HG03460 (cell line): ENCODE measurements around the gene CD74.
"Not testable (repeated sequence)": the region's sequence is repeated elsewhere in the genome, so short reads cannot be mapped to it uniquely, and the experiment has no call there.

Experiments
- ATAC-seq: cut with Tn5 transposase; IDR thresholded peaks from one replicate; pipeline ENCODE4 v1.9.1; 2021; ENCODE audit not compliant: unreplicated experiment

CD74 gene

GRCh38 chr5:150412319-150413175 lies at the start of gene CD74:
TSS of gene CD74 (minus strand) at chr5:150412910. CDS start at chr5:150412749, 161 bp downstream.
- ATAC-seq: peak; percentile 77

GRCh38 chr5:150461231-150461630 lies 48.5 kb upstream of the CD74 start:
- ATAC-seq: peak; percentile 79

GRCh38 chr5:150460781-150461180 lies 48.1 kb upstream of the CD74 start:
- no peak for ATAC-seq

GRCh38 chr5:150458802-150459557 lies 46.3 kb upstream of the CD74 start:
- ATAC-seq: peak; percentile 68

- no peak for ATAC-seq
Observed at GRCh38 chr5:150457562-150458240, 45.0 kb upstream of the CD74 start.

DNA sequence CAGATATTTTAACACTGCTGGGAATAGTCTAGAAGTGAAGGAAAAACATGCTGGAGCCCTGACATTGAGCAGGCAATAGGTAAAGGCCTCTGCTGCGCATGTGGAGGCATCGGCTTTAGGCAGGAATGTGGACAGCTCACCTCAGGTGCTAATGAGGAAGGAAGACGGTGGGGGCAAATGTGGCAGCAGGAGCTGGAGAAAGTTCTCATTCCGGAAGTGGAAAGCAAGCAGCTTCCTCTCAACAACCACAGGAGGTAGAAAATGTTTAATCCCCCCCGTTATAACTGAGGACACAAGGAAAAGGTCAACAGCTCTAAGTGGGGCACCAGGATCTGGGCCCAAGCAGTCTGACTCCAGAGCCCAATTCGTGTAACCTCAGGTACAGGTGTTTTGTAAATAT lies 44.4 kb upstream of the CD74 start:
- no peak for ATAC-seq

DNA sequence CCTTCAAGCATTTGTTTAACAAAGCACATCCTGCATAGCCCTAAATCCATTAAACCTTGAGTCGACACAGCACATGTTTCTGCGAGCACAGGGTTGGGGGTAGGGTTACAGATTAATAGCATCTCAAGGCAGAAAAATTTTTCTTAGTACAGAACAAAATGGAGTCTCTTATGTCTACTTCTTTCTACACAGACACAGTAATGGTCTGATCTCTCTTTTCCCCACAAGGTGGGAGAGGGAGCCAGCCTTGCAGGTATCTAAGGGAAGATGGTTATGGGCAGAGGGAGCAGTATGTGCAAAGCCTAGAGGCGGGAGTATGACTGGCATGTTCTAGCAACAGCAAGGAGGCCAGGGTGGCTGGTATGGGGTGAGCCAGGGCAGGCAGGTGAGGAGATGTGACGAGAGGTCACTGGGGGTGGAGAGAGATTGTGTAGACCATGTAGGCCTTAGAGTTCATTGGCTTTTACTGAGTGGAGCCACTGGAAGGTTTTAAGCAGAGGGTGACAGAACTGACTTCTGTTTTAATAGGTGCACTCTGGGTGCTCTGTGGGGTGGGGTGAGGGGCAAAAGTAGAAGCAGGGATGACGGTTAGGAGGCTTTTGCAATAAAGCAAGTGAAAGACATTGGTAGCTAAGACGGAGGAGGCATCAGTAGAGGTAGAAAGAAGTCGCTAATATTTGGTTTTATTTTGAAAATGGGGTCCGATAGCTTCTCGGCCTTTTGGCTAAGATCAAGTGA lies 42.0 kb upstream of the CD74 start:
- ATAC-seq: no peak

DNA sequence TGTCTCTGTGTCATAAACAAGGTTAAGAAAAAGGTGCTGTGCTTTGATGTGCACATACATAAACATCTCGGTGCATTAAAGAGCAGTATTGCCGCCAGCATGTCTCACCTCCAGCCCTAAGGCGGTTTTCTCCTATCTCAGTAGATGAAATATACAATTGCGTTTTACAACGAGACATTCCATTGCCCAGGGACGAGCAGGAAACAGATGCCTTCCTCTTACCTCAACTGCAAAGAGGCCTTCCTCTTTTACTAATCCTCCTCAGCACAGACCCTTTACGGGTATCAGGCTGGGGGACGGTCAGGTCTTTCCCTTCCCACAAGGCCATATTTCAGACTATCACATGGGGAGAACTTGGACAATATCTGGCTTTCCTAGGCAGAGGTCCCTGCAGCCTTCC lies 41.3 kb upstream of the CD74 start:
- not testable (repeated sequence) for ATAC-seq

DNA sequence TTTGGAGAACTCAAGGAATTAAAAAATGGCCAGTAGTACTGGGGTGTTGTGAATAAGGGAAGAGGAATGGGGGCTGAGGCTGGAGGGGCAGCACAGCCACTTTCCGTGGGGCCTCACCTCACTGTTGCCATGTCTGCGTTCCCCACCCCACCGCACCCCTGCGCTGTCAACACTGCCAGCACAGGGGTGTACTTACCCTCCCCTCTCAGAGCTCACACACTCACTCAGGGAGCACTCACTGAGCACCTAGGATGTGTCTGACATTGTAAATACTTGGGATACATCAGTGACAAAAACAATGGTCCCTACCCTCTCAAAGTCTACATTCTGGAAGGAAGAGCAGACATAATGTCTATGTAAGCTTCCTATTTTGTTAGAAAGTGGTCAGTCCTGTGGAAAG lies 40.2 kb upstream of the CD74 start:
- no peak for ATAC-seq

DNA sequence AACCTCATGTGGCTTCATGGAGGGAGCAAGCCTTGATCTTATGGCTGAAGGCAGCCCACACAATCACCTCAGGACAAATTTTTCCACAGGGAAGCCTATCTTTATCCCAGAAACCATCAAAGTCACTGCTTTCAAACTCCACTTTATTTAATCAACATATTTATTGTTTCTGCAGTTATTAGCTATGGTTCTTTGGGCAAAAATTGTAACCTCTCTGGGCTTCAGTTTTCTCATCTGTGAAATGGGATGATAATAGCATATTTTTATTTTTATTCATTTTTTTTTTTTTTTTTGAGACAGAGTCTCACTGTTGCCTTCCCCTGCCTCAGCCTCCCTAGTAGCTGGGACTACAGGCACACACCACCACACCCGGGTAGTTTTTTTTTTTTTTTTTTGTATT lies 38.9 kb upstream of the CD74 start:
- no peak for ATAC-seq

DNA sequence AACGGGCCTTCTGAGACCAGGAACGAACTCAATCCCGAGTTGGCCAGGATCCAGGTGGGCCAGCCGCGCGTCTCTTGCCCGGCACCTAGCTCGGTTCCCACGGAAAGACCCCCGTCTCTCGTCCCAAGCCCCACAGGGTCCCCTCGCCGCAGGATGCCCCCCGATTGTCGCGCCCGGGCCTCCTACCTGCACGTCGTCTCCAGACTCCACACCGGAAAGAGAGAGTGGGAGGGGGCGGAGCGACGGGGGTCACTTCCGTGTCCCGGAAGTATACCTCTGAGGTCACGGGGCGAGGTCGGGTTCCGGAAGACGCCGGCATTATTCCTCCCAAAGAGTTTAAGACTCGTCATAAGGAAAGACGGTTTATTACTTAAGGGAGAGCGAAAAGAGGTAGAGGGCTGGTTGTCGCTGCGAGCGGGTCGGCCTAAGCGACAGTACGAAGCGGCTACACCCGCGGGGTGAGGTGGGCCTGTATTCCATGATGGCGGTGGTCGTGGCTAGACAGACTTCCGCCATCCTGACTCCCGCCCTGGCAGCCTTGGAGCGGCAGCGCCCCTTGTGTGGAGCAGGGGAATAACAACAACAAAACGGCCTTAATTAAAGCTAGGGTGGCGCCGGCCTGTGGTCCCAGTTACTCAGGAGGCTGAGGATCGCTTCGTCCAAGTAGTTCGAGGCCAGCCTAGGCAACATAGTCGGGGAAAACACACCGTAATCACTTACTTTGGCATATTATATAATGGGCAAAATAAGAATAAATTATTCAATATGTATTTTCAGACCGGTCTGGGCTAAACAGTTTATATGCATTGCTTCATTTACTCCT lies 37.0 kb upstream of the CD74 start, which contains the start of gene RPS14:
Gene RPS14, minus strand, starts transcription at position 223 of the 823 bp plus-strand sequence. CDS start 2,006 bp downstream, outside the sequence.
- ATAC-seq: peak; percentile 92

GRCh38 chr5:150448952-150449516 lies 36.3 kb upstream of the CD74 start:
- peak; percentile 22 for ATAC-seq

DNA sequence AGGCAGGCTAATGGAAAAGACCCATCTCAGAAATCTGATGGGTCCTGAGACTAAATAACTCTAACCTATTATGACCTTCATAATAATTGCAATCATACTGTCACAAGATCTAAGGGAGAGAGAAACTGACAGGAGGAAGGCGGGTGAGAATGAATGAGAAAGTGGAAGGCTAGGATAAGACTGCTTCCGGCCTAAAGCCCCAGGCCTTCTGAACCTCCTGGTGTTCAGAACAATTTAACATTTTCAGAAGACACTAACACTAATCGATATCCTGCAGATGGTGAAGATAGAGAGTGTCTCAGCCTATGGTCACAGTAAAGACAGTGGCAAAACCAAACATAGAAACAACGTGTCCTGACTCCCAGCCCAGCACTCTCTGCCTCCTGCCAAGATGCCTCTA lies 35.6 kb upstream of the CD74 start:
- no peak for ATAC-seq

DNA sequence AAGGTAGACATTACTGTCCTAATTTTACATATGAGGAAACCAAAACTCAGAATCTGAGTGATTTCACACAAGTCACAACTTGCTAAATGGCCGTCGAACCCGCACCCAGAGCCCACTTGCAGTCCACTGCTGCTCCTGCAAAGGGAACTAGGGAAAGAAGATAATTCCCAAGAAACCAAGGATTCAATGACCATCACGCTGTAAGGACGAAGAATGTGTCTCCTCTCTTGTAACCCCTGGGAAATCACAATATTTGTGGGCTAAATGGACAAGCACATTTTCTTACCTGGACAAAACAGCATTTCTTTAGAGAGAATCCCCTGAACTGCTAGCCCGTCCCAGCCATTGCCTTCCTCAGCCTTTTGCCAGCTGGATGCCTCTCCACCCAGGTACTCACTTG lies 34.5 kb upstream of the CD74 start:
- no peak for ATAC-seq

GRCh38 chr5:150446583-150446982 lies 33.9 kb upstream of the CD74 start:
- no peak for ATAC-seq

DNA sequence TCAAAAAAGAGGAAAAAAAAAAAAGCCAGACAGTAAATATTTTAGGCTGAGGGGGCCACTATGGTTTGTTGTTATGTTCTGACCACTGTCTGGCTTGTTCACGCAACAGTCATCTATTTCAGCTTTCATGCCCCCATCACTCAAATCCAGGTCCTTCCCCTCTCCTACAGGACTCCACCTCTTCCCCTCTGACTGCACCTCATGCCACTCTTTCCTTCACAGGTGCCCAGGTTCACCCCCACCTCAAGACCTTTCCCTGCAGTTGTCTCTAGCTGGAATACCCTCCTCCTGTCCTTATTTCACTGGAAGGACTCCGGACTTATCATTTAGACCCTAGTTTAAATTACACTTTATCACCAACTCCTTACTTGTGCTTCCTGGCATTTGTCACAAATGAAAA lies 33.4 kb upstream of the CD74 start:
- ATAC-seq: no peak

- no peak for ATAC-seq
Observed at GRCh38 chr5:150444770-150445169, 32.1 kb upstream of the CD74 start.

DNA sequence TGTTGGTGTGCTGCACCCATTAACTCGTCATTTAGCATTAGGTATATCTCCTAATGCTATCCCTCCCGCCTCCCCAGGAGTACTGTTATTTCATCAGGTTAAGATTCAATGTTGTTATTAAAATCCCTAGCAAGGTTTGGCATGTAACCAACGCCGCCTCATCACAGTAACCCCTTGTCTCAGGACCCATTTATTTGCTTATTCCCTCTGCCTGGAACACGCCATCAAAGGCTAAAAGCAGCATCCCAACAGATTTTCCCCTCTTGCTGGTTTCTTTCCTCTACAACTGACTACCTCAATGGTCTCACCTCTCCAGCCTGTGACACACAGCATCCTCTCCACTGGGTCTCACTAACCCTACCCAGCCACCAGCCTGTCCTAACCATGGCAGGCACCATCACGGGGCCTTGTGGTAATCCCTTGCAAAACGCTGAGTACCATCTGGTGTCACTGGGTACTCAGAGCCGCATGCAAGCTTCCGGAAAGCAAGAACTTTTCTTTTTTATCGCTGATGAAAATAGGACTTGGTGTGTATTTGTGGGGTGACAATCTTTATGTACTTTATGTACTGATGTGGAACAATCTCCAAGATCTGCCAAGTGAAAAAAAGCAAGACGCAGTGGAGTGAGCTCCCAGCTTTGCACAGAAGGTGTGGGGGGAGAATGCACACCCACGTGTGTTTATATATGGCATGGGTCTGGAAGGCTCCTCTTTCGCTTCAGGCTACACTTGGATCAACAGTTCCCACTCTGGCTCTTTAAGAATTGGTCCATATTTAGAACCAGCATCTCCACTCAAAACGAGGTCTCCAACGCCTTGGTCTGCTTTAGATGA lies 30.7 kb upstream of the CD74 start:
- ATAC-seq: no peak

- no peak for ATAC-seq
Observed at GRCh38 chr5:150442699-150443080, 30.0 kb upstream of the CD74 start.
